WTC11 (cell line): ENCODE measurements around the gene RNF19B.

Experiments
- CTCF ChIP-seq: fragments of 200-600 bp; IDR thresholded peaks from 2 replicates; pipeline ENCODE4 v1.8.0; 2022; ENCODE audit warnings: antibody characterized with exemption
- HMGXB4 ChIP-seq: sonication (generic); formaldehyde crosslinking; IDR thresholded peaks from 2 replicates; pipeline ENCODE4 v1.8.1; 2023; ENCODE audit warnings: mild to moderate bottlenecking, moderate library complexity, missing genetic modification reagents
- MAX ChIP-seq: sonication (generic); formaldehyde crosslinking; IDR thresholded peaks from 2 replicates; pipeline ENCODE4 v1.8.0; 2022; ENCODE audit warnings: mild to moderate bottlenecking, missing genetic modification reagents
- TEAD1 ChIP-seq: sonication (generic); formaldehyde crosslinking; IDR thresholded peaks from 2 replicates; pipeline ENCODE4 v1.8.0; 2022; ENCODE audit warnings: mild to moderate bottlenecking, missing genetic modification reagents

GRCh38 chr1:32933742-32934322 is 30.8 kb downstream of the RNF19B start:
- TF ChIP-seq HMGXB4 (CRISPR knock-in tag) (no peak), TEAD1 (CRISPR knock-in tag) (no peak), CTCF (no peak), MAX (CRISPR knock-in tag) (no peak)
